HUES6 (cell line): ENCODE results near the gene KCNH1.
"Not testable (repeated sequence)": the region's sequence is repeated elsewhere in the genome, so short reads cannot be mapped to it uniquely, and the experiment has no call there.

ENCODE experiments used
- H3K27ac ChIP-seq: 2 replicates; pipeline ENCODE4 v1.7.0; 2013; ENCODE audit warnings: low read depth, mild to moderate bottlenecking, low read length, inconsistent platforms
- H3K27me3 ChIP-seq: 2 replicates; pipeline ENCODE4 v1.6.1; 2013; ENCODE audit warnings: low read length; ENCODE audit not compliant: control insufficient read depth, insufficient read depth
- H3K36me3 ChIP-seq: 2 replicates; pipeline ENCODE4 v1.6.1; 2013; ENCODE audit warnings: low read length; ENCODE audit not compliant: control insufficient read depth, insufficient read depth
- H3K4me1 ChIP-seq: 2 replicates; pipeline ENCODE4 v1.6.1; 2013; ENCODE audit warnings: low read length; ENCODE audit not compliant: control insufficient read depth, insufficient read depth
- H3K4me3 ChIP-seq: 2 replicates; pipeline ENCODE4 v1.5.1; 2013; ENCODE audit warnings: low read depth, low read length
- H3K9ac ChIP-seq: one replicate; pipeline ENCODE4 v1.6.1; 2013; ENCODE audit warnings: mild to moderate bottlenecking, low read length
- H3K9me3 ChIP-seq: 2 replicates; pipeline ENCODE4 v1.6.1; 2013; ENCODE audit warnings: low read depth, low read length; ENCODE audit not compliant: control insufficient read depth, insufficient read depth

Gene KCNH1

DNA sequence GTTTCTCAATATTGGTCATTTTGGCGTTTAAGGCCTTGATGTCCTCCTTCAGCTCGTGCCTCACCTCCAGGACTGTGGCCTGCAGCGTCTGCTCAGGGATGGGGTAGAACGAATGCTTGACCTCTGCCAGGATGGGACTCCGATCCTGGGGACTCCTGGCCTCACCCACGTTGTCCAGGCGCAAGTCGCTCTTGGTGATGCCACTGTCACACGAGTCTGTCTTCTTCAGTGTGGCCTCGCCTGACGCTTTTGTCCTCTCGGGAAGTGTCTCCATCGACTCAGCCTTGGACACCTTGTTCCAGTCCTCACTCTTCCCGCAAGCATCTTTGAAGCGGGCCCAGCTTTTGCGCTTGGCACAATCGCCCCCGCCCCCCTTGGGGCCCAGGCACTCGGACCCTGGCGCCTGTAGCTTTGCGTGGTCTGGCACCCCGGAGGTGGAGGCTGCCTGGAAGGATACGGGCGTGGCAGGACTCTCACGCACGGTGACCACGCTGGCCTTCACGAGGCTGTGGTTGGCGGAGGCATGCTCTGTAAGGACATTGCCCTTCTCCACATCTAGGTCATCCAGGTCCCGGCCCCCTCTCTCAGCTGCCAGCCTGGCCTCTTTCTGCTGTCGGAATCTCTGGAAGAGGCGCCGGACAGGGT, 450.4 kb downstream of the KCNH1 start:
- no peaks in the 10 kb centered on the region for H3K4me1 ChIP-seq
- H3K9me3 ChIP-seq = no peaks in the 10 kb centered on the region
- no peaks in the 10 kb centered on the region for H3K36me3 ChIP-seq
- no peaks in the 10 kb centered on the region for H3K27me3 ChIP-seq
- H3K4me3 ChIP-seq = no peak overlapping the region
- H3K9ac ChIP-seq = no peak overlapping the region
- H3K27ac ChIP-seq = no peak overlapping the region

DNA sequence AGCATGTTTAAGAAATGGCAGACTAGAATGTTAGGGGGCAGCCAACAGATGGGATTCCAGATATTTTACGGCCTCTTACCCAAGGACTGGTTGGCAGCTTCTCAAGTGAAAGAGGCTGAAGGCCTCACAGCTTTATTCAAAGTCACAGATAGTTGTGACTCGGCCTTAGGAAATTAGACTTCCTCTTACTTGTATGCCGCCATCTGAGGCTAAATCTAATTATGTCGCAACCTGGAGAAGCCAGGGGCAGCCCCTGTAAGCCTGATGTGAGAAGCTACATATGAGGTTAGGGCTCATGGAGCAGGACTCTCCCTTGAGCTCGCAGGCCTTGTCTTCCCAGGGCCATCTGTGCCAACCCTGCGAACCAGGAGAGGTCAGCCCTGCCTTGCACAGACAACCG, 452.8 kb downstream of the KCNH1 start:
- Histone ChIP-seq H3K9ac (no peak overlapping the region), H3K9me3 (no peaks in the 10 kb centered on the region)

GRCh38 chr1:210678306-210678705, 455.6 kb downstream of the KCNH1 start:
- Histone ChIP-seq H3K9ac (no peak overlapping the region), H3K4me1 (no peaks in the 10 kb centered on the region), H3K36me3 (no peaks in the 10 kb centered on the region), H3K27me3 (no peaks in the 10 kb centered on the region), H3K27ac (no peak overlapping the region), H3K9me3 (no peaks in the 10 kb centered on the region), H3K4me3 (no peak overlapping the region)

More for the DNA sequence above, 452.8 kb downstream of the KCNH1 start:
- no peaks in the 10 kb centered on the region for H3K36me3 ChIP-seq
- no peaks in the 10 kb centered on the region for H3K27me3 ChIP-seq
- H3K4me3 ChIP-seq = no peak overlapping the region
- no peak overlapping the region for H3K27ac ChIP-seq
- no peaks in the 10 kb centered on the region for H3K4me1 ChIP-seq

DNA sequence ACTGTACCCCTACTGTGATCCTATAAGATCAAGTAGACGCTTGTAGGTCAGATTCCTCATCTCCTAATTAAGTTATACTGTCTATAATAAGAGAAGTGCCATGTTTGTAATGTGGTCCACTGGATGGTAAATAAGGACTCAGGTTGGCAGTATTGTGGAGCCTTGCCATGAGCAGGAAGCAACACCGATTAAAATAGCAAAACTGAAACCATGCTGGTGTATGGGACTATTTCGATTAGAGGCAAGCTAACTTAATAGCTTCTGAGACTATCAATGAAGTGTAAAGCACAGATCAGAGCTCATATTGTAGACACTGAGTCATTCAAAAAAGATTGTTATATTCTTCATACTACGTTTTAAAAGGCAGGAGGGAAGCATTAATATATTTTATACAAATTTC, 456.4 kb downstream of the KCNH1 start:
- H3K27me3 ChIP-seq = no peaks in the 10 kb centered on the region
- no peaks in the 10 kb centered on the region for H3K36me3 ChIP-seq
- no peaks in the 10 kb centered on the region for H3K4me1 ChIP-seq
- no peak overlapping the region for H3K4me3 ChIP-seq
- H3K27ac ChIP-seq = no peak overlapping the region
- no peaks in the 10 kb centered on the region for H3K9me3 ChIP-seq
- no peak overlapping the region for H3K9ac ChIP-seq

GRCh38 chr1:210676539-210676938, 457.4 kb downstream of the KCNH1 start:
- no peak overlapping the region for H3K27ac ChIP-seq
- H3K36me3 ChIP-seq = no peaks in the 10 kb centered on the region
- no peaks in the 10 kb centered on the region for H3K9me3 ChIP-seq
- no peaks in the 10 kb centered on the region for H3K4me1 ChIP-seq
- H3K9ac ChIP-seq = no peak overlapping the region
- no peak overlapping the region for H3K4me3 ChIP-seq
- no peaks in the 10 kb centered on the region for H3K27me3 ChIP-seq

GRCh38 chr1:210674151-210674550, 459.8 kb downstream of the KCNH1 start:
- Histone ChIP-seq H3K9ac (no peak overlapping the region), H3K36me3 (no peaks in the 10 kb centered on the region), H3K4me1 (no peaks in the 10 kb centered on the region), H3K9me3 (no peaks in the 10 kb centered on the region), H3K27me3 (no peaks in the 10 kb centered on the region), H3K4me3 (no peak overlapping the region), H3K27ac (no peak overlapping the region)

- no peak overlapping the region for H3K4me3 ChIP-seq
These were observed 464.0 kb downstream of the KCNH1 start for GRCh38 chr1:210669951-210670350.

GRCh38 chr1:210663730-210664573, 470.0 kb downstream of the KCNH1 start:
- Histone ChIP-seq H3K36me3 (no peaks in the 10 kb centered on the region), H3K9me3 (no peaks in the 10 kb centered on the region), H3K9ac (no peak overlapping the region), H3K4me1 (no peaks in the 10 kb centered on the region), H3K27me3 (no peaks in the 10 kb centered on the region), H3K27ac (no peak overlapping the region), H3K4me3 (no peak overlapping the region)

More at GRCh38 chr1:210669951-210670350, 464.0 kb downstream of the KCNH1 start:
- Histone ChIP-seq H3K36me3 (no peaks in the 10 kb centered on the region), H3K27ac (no peak overlapping the region), H3K9me3 (no peaks in the 10 kb centered on the region), H3K9ac (no peak overlapping the region), H3K27me3 (no peaks in the 10 kb centered on the region), H3K4me1 (no peaks in the 10 kb centered on the region)

- Histone ChIP-seq H3K4me1 (no peaks in the 10 kb centered on the region), H3K9ac (no peak overlapping the region), H3K27ac (no peak overlapping the region), H3K27me3 (no peaks in the 10 kb centered on the region), H3K4me3 (no peak overlapping the region), H3K36me3 (no peaks in the 10 kb centered on the region), H3K9me3 (no peaks in the 10 kb centered on the region)
These were observed 471.5 kb downstream of the KCNH1 start for GRCh38 chr1:210662291-210663050.

DNA sequence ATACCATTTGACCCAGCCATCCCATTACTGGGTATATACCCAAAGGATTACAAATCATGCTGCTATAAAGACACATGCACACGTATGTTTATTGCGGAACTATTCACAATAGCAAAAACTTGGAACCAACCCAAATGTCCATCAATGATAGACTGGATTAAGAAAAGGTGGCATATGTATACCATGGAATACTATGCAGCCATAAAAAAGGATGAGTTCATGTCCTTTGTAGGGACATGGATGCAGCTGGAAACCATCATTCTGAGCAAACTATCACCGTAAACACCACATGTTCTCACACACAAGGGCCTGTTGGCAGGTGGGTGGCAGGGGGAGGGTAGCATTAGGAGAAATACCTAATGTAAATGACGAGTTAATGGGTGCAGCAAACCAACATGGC, 472.4 kb downstream of the KCNH1 start:
- not testable (repeated sequence) for H3K9me3 ChIP-seq, H3K9ac ChIP-seq, H3K36me3 ChIP-seq, H3K27me3 ChIP-seq, H3K27ac ChIP-seq, H3K4me1 ChIP-seq, H3K4me3 ChIP-seq

- no peaks in the 10 kb centered on the region for H3K4me1 ChIP-seq
- H3K36me3 ChIP-seq = no peaks in the 10 kb centered on the region
- no peak overlapping the region for H3K4me3 ChIP-seq
- no peak overlapping the region for H3K27ac ChIP-seq
- H3K27me3 ChIP-seq = no peaks in the 10 kb centered on the region
- no peak overlapping the region for H3K9ac ChIP-seq
- H3K9me3 ChIP-seq = peaks cover 5% of the 10 kb centered on the region
These were observed 476.1 kb downstream of the KCNH1 start for GRCh38 chr1:210657806-210658205.
